HG02870 (cell line): ENCODE results near the gene TADA3.
"Not testable (repeated sequence)": the region's sequence is repeated elsewhere in the genome, so short reads cannot be mapped to it uniquely, and the experiment has no call there.

Experiments used
- ATAC-seq: cut with Tn5 transposase; IDR thresholded peaks from one replicate; pipeline ENCODE4 v1.9.1; 2021; ENCODE audit warnings: mild to moderate bottlenecking, moderate library complexity; ENCODE audit not compliant: unreplicated experiment

TADA3 gene

GRCh38 chr3:9785602-9786001, 6.7 kb downstream of the TADA3 start:
- no peak for ATAC-seq

GRCh38 chr3:9784965-9785364, 7.3 kb downstream of the TADA3 start:
- ATAC-seq = no peak

- no peak for ATAC-seq
These were observed 8.3 kb downstream of the TADA3 start for GRCh38 chr3:9783954-9784353.

- no peak for ATAC-seq
These were observed 9.5 kb downstream of the TADA3 start for GRCh38 chr3:9782770-9783169.

GRCh38 chr3:9781978-9782603, 10.2 kb downstream of the TADA3 start:
- ATAC-seq = no peak

GRCh38 chr3:9781551-9781950, 10.7 kb downstream of the TADA3 start:
- ATAC-seq = no peak

GRCh38 chr3:9780910-9781309, 11.4 kb downstream of the TADA3 start:
- ATAC-seq = no peak

GRCh38 chr3:9780458-9780812, 11.8 kb downstream of the TADA3 start:
- ATAC-seq = no peak

- peak; percentile 51 for ATAC-seq
These were observed 12.4 kb downstream of the TADA3 start for GRCh38 chr3:9779721-9780457.

GRCh38 chr3:9779075-9779593, 13.1 kb downstream of the TADA3 start:
- ATAC-seq = no peak

GRCh38 chr3:9778143-9779074, 13.9 kb downstream of the TADA3 start:
- ATAC-seq = no peak

- ATAC-seq = no peak
These were observed 14.6 kb downstream of the TADA3 start for GRCh38 chr3:9777694-9778021.

- ATAC-seq = no peak
These were observed 15.2 kb downstream of the TADA3 start for GRCh38 chr3:9776896-9777693.

- not testable (repeated sequence) for ATAC-seq
These were observed 21.3 kb downstream of the TADA3 start for GRCh38 chr3:9771007-9771406.

GRCh38 chr3:9770276-9770812, 21.9 kb downstream of the TADA3 start:
- ATAC-seq = no peak

GRCh38 chr3:9769426-9770275, 22.6 kb downstream of the TADA3 start, which contains the start of gene CAMK1:
TSS of gene CAMK1 (minus strand) at chr3:9769947. CDS start at chr3:9767749, 2,198 bp downstream.
- peak; percentile 57 for ATAC-seq

- no peak for ATAC-seq
These were observed 23.3 kb downstream of the TADA3 start for GRCh38 chr3:9769012-9769411.

- no peak for ATAC-seq
These were observed 24.0 kb downstream of the TADA3 start for GRCh38 chr3:9768141-9768775.

GRCh38 chr3:9767418-9767817, 24.9 kb downstream of the TADA3 start:
- no peak for ATAC-seq
